Keratinocyte (primary cell): Measurements from ENCODE around the gene ZFYVE28. TPM values are rescaled to one million over a fixed set of nuclear protein-coding genes. Genes with fewer than 3 reads are reported as not detected.

Experiments used
- DNase-seq: peaks from one replicate; pipeline ENCODE4 v3.0.0-alpha.2; 2011; ENCODE audit warnings: low read depth, missing footprints, low spot score
- FAIRE-seq: peaks from 2 replicates; lab custom pipeline; 2011; peaks lifted over from hg19 to GRCh38; lab: Jason Lieb, UNC
- H2AFZ ChIP-seq: 2 replicates; pipeline ENCODE4 v1.6.0; 2012; ENCODE audit warnings: low read length, control low read depth, inconsistent platforms; ENCODE audit not compliant: control insufficient read depth
- H3K27ac ChIP-seq: 2 replicates; pipeline ENCODE4 v1.5.1; 2011; ENCODE audit warnings: low read length; ENCODE audit not compliant: control insufficient read depth, insufficient read depth
- H3K27me3 ChIP-seq: 3 replicates; pipeline ENCODE4 v1.6.0; 2011; ENCODE audit warnings: low read length; ENCODE audit not compliant: control insufficient read depth, insufficient read depth; ENCODE audit errors: extremely low read depth
- H3K36me3 ChIP-seq, 2 experiments: 2 replicates in 1 of 2; 3 replicates in 1 of 2; pipeline ENCODE4 v1.5.1; 2011; ENCODE audit warnings: low read length in 2 of 2, mild to moderate bottlenecking in 1 of 2; ENCODE audit not compliant: control insufficient read depth in 2 of 2, insufficient read depth in 2 of 2; ENCODE audit errors: extremely low read depth in 1 of 2
- H3K4me1 ChIP-seq: 3 replicates; pipeline ENCODE4 v1.5.1; 2011; ENCODE audit warnings: low read length; ENCODE audit not compliant: control insufficient read depth, insufficient read depth; ENCODE audit errors: extremely low read depth
- H3K4me2 ChIP-seq: 3 replicates; pipeline ENCODE4 v1.6.0; 2011; ENCODE audit warnings: low read depth, low read length; ENCODE audit not compliant: control insufficient read depth, insufficient read depth; ENCODE audit errors: extremely low read depth
- H3K4me3 ChIP-seq, 3 experiments: fragments of 200-600 bp in 1 of 3; sonication (generic) in 1 of 3; 2 replicates in 2 of 3; 3 replicates in 1 of 3; pipeline ENCODE4 v1.5.1; 2011 to 2016; ENCODE audit warnings: low read length in 3 of 3, mild to moderate bottlenecking in 3 of 3, control low read depth in 2 of 3, inconsistent platforms in 1 of 3, low read depth in 1 of 3, mixed read lengths in 1 of 3, mixed run types in 1 of 3, moderate library complexity in 1 of 3; ENCODE audit not compliant: control insufficient read depth in 2 of 3, insufficient read depth in 2 of 3; ENCODE audit errors: extremely low read depth in 1 of 3
- H3K79me2 ChIP-seq: 2 replicates; pipeline ENCODE4 v1.6.0; 2012; ENCODE audit warnings: low read length; ENCODE audit not compliant: control insufficient read depth, insufficient read depth
- H3K9ac ChIP-seq: 3 replicates; pipeline ENCODE4 v1.6.0; 2011; ENCODE audit warnings: low read length; ENCODE audit not compliant: control insufficient read depth, insufficient read depth; ENCODE audit errors: extremely low read depth
- H3K9me1 ChIP-seq: 3 replicates; pipeline ENCODE4 v1.6.0; 2011; ENCODE audit warnings: low read length; ENCODE audit not compliant: control insufficient read depth, insufficient read depth; ENCODE audit errors: extremely low read depth
- H3K9me3 ChIP-seq: 2 replicates; pipeline ENCODE4 v1.5.1; 2012; ENCODE audit warnings: low read depth, low read length; ENCODE audit not compliant: control insufficient read depth
- H4K20me1 ChIP-seq: 3 replicates; pipeline ENCODE4 v1.6.0; 2011; ENCODE audit warnings: low read length; ENCODE audit not compliant: control insufficient read depth, insufficient read depth; ENCODE audit errors: extremely low read depth
- CTCF ChIP-seq, 3 experiments: IDR thresholded peaks in 1 of 3; conservative IDR thresholded peaks in 1 of 3; optimal IDR thresholded peaks in 1 of 3; 2 replicates in 2 of 3; 3 replicates in 1 of 3; pipeline versions ENCODE3 to v1.5.1; 2011; ENCODE audit warnings: low read length in 3 of 3, mild to moderate bottlenecking in 3 of 3, moderate library complexity in 2 of 3, control low read depth in 1 of 3, inconsistent platforms in 1 of 3; ENCODE audit not compliant: insufficient read depth in 2 of 3; ENCODE audit errors: extremely low read depth in 1 of 3
- EZH2 ChIP-seq: IDR thresholded peaks from one replicate; pipeline ENCODE4 v1.6.1; 2012; ENCODE audit warnings: inconsistent platforms, mild to moderate bottlenecking, low read length, moderate library complexity
- dilution Hi-C: fragments of 300-500 bp; cut with MboI; formaldehyde crosslinking; loops from one replicate; pipeline ENCODE4 v1.7.0; 2020; ENCODE audit warnings: low sequenced_read_pairs; ENCODE audit not compliant: extremely low pct_ligation_motif_present
- polyA plus RNA-seq, 5 experiments: library from polyadenylated mRNA; depleted of rRNA in 3 of 5; stranded (reverse) in 3 of 5; stranded (forward) in 1 of 5; unstranded in 1 of 5; fragments of >200 nt; gene quantifications; 1 replicate in 1 of 5; 2 replicates in 3 of 5; 3 replicates in 1 of 5; pipeline versions ENCODE4 v1.2.1 to v1.2.3, GENCODE V29; 2011 to 2012; ENCODE audit warnings: missing spikeins in 2 of 5, low read depth in 1 of 5, low replicate concordance in 1 of 5

ZFYVE28 gene
- polyA plus RNA-seq, 1 donor (not counting 4 experiments of a cell fraction or from before 2014, with no cell fraction given), result 0.33 TPM

DNA sequence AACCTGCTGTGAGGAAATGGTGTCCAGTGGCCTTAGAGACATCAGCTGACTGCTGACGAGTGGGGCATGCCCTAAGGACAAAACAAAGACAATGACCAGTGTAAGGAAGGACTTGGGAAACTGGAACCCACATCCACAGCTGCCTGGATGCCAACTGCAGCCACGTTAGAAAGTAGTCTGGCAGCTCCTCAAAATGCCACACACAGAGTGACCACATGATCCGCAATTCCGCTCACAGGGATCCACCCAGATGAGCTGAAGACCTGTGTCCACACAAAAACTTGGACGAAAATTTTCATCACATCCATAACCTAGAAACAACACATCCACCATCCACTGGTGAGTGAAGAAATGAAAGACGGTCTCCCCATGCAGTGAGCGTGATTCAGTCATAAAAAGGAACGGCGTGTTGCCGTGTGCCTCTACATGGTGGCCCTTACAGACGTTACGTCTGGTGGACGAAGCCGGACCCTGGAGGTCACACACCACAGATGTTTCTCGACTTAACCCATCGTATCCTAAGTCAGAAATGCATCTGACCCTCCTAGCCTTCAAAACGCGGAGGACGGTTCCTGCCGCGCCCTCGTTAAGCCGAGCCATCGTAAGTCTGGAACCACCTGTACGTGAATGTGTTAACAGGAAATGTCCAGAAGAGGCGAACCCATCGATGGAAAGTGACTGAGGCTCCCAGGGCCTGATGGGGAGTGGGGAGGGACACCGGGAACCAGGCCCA, 115.9 kb downstream of the ZFYVE28 start:
- FAIRE-seq, result no peak

DNA sequence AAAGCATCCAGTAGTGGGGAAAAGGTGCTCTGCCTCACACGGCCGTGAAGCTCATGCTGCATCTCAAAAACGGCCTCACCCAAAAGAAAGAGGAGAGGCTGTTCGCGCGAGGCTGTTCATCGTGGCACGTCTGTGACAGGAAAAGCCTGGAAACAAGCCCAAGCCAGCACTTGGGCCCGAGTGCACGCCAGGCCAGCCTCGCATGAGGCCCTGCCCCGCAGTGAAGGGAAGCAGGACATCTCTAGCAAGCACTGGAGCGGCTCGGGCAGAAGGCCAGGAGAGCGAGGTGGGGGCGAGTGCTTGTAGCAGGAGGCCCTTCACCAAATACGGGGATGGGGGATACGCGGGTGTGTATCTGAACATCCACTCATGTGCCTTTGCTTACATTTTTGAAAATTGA, 116.6 kb downstream of the ZFYVE28 start:
- dilution Hi-C loops, result no loop called here
- no peak for FAIRE-seq
- no peak overlapping the region for H3K4me2 ChIP-seq
- H3K4me1 ChIP-seq, result no peaks in the 10 kb centered on the region
- TF ChIP-seq EZH2 (no peak), CTCF (optimal IDR thresholded peaks at IDR 0.05 in 1 of 3, IDR thresholded peaks at IDR 0.05 in 1 of 3, conservative IDR thresholded peaks at IDR 0.05 in 1 of 3; ENCODE audit: extremely low read depth in 1 of 3, insufficient read depth in 2 of 3, low read length in 3 of 3) (no peak)
- H3K27me3 ChIP-seq, result peaks cover 9% of the 10 kb centered on the region
- H3K36me3 ChIP-seq, result no peaks in the 10 kb centered on the region
- no peaks in the 10 kb centered on the region for H4K20me1 ChIP-seq
- no peak overlapping the region for H3K27ac ChIP-seq
- H3K9me3 ChIP-seq, result no peaks in the 10 kb centered on the region
- no peak overlapping the region for H3K9ac ChIP-seq
- H3K79me2 ChIP-seq, result no peaks in the 10 kb centered on the region
- H2AFZ ChIP-seq, result no peak overlapping the region
- no peak for DNase-seq
- no peak overlapping the region for H3K4me3 ChIP-seq
- H3K9me1 ChIP-seq, result no peaks in the 10 kb centered on the region

More for the DNA sequence above, 115.9 kb downstream of the ZFYVE28 start:
- no peaks in the 10 kb centered on the region for H3K4me1 ChIP-seq
- H3K9ac ChIP-seq, result no peak overlapping the region
- no peak for TF ChIP-seq EZH2
- TF ChIP-seq CTCF (optimal IDR thresholded peaks at IDR 0.05 in 1 of 3, IDR thresholded peaks at IDR 0.05 in 1 of 3, conservative IDR thresholded peaks at IDR 0.05 in 1 of 3; ENCODE audit: extremely low read depth in 1 of 3, insufficient read depth in 2 of 3, low read length in 3 of 3), result no peak
- no peak overlapping the region for H3K27ac ChIP-seq
- DNase-seq, result no peak
- no peaks in the 10 kb centered on the region for H3K9me3 ChIP-seq
- H2AFZ ChIP-seq, result no peak overlapping the region
- H4K20me1 ChIP-seq, result no peaks in the 10 kb centered on the region
- no peaks in the 10 kb centered on the region for H3K79me2 ChIP-seq
- peaks cover 9% of the 10 kb centered on the region for H3K27me3 ChIP-seq
- no peak overlapping the region for H3K4me2 ChIP-seq
- dilution Hi-C loops, result no loop called here
- no peaks in the 10 kb centered on the region for H3K9me1 ChIP-seq
- no peaks in the 10 kb centered on the region for H3K36me3 ChIP-seq
- no peak overlapping the region for H3K4me3 ChIP-seq
